ENCODE data around the gene SKOR1. TPM values are rescaled to one million over a fixed set of nuclear protein-coding genes. Genes with fewer than 3 reads are reported as not detected.

SKOR1 gene
- total RNA-seq, 1 experiment from 2014 or later, result 0.13 TPM

DNA sequence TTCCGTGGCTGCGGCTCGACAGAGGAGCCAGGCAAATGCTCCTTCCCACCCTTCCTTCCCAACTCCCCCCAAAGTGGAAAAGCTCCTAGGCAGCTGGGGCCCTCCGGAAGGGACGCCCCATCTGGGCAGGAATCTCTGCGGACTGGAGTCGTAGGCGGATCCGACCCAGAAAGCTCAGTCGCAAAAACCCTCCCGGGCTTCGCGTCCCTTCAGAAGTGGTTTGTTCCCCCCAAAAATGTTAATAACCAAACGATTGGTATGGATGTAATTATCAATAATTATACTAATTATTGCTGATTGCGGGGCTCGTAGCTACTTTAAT, 10.8 kb downstream of the SKOR1 start:
- H2AK5ac ChIP-seq (ENCODE audit: insufficient read length, low read length), result no peak overlapping the region
- H4K5ac ChIP-seq (ENCODE audit: insufficient read length, low read depth, low read length), result no peak overlapping the region
- H3K4me3 Mint-ChIP-seq, result peak overlapping the region; percentile 52 to 75
- H3K27me3 ChIP-seq (ENCODE audit: insufficient read depth, low read length), result peaks cover 66% of the 10 kb centered on the region
- H4K8ac ChIP-seq (replicated peaks; ENCODE audit: insufficient read length, low read depth, low read length), result no peak overlapping the region
- H2BK5ac ChIP-seq (ENCODE audit: insufficient read length, low read length), result no peak overlapping the region
- no peak overlapping the region for H3K56ac ChIP-seq (ENCODE audit: insufficient read length, low read depth, low read length)
- peaks cover 87% of the 10 kb centered on the region for H3K27me3 Mint-ChIP-seq (ENCODE audit: low read depth)
- no peak overlapping the region for H4K91ac ChIP-seq (ENCODE audit: insufficient read length, low read depth, low read length)
- H2BK20ac ChIP-seq (ENCODE audit: low read depth, low read length, poor library complexity, severe bottlenecking), result no peak overlapping the region
- no peak overlapping the region for H3T11ph ChIP-seq (ENCODE audit: low read length)
- H2AFZ ChIP-seq (ENCODE audit: low read length), result no peak overlapping the region
- TF ChIP-seq, protein P1, sequence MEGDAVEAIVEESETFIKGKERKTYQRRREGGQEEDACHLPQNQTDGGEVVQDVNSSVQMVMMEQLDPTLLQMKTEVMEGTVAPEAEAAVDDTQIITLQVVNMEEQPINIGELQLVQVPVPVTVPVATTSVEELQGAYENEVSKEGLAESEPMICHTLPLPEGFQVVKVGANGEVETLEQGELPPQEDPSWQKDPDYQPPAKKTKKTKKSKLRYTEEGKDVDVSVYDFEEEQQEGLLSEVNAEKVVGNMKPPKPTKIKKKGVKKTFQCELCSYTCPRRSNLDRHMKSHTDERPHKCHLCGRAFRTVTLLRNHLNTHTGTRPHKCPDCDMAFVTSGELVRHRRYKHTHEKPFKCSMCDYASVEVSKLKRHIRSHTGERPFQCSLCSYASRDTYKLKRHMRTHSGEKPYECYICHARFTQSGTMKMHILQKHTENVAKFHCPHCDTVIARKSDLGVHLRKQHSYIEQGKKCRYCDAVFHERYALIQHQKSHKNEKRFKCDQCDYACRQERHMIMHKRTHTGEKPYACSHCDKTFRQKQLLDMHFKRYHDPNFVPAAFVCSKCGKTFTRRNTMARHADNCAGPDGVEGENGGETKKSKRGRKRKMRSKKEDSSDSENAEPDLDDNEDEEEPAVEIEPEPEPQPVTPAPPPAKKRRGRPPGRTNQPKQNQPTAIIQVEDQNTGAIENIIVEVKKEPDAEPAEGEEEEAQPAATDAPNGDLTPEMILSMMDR (conservative IDR thresholded peaks at IDR 0.05), result no peak
- no peaks in the 10 kb centered on the region for H3K79me2 ChIP-seq (ENCODE audit: insufficient read depth, low read length)
- H3K36me3 Mint-ChIP-seq (ENCODE audit: insufficient read depth in 1 of 3, low read depth in 3 of 3), result no peaks in the 10 kb centered on the region
- no peak overlapping the region for H3K27ac Mint-ChIP-seq
- H4K20me1 ChIP-seq (ENCODE audit: control insufficient read depth, insufficient read depth, insufficient read length), result no peaks in the 10 kb centered on the region
- H3K18ac ChIP-seq (ENCODE audit: insufficient read length, low read depth, low read length), result no peak overlapping the region
- H3K79me1 ChIP-seq (ENCODE audit: insufficient read depth, low read depth, low read length, poor library complexity, severe bottlenecking), result no peaks in the 10 kb centered on the region
- no peak overlapping the region for H2BK12ac ChIP-seq (ENCODE audit: insufficient read length, low read depth, low read length)
- no peak overlapping the region for H3K4ac ChIP-seq (ENCODE audit: low read depth, low read length)
- WGBS (ENCODE audit: extremely low coverage, insufficient read length, low lambda C conversion rate), result no CpG with 5 or more reads among the region's 16 CpGs
- H3K9me3 ChIP-seq (ENCODE audit: control insufficient read depth, low read depth, low read length), result no peaks in the 10 kb centered on the region
- peaks cover 41 to 46% of the 10 kb centered on the region in 2 experiments for H3K4me1 Mint-ChIP-seq
- H2BK120ac ChIP-seq (ENCODE audit: low read depth, low read length, poor library complexity, severe bottlenecking), result no peak overlapping the region
- H3K4me1 ChIP-seq (ENCODE audit: insufficient read depth, low read length), result peaks cover 3% of the 10 kb centered on the region; the same call in 1 of the 2 replicates
- H3K14ac ChIP-seq (ENCODE audit: insufficient read depth, low read length), result 0 out of 2 replicates have a peak overlapping the region, but pooled peaks have one; percentile 17
- no peak overlapping the region for H3K27ac ChIP-seq (ENCODE audit: insufficient read length, low read depth, low read length)
- H3K4me2 ChIP-seq (ENCODE audit: insufficient read depth, insufficient read length, low read length), result peak overlapping the region; percentile 77
- H3K23ac ChIP-seq (ENCODE audit: insufficient read length, low read depth, low read length), result no peak overlapping the region
- no peak overlapping the region for H2BK15ac ChIP-seq (ENCODE audit: low read depth, low read length)
- no peak for DNase-seq
- H3K9me3 Mint-ChIP-seq, result peaks cover 4% of the 10 kb centered on the region in 2 experiments; a peak in 4 of 5 replicates
- H3K23me2 ChIP-seq (ENCODE audit: insufficient read length, low read depth, low read length, poor library complexity, severe bottlenecking), result peaks cover 24% of the 10 kb centered on the region
- H3K9ac ChIP-seq (ENCODE audit: extremely low read depth, insufficient read length, low read length), result no peak overlapping the region
